Retinal pigment epithelial cell (primary cell): ENCODE results near the gene ZNF599.

Experiments used
- DNase-seq: peaks from one replicate; pipeline ENCODE4 v3.0.0-alpha.2; 2010; ENCODE audit warnings: low read depth
- H3K4me3 ChIP-seq: 2 replicates; pipeline ENCODE4 v1.5.1; 2011; ENCODE audit warnings: mild to moderate bottlenecking, low read length, control low read depth, moderate library complexity
- CTCF ChIP-seq: conservative IDR thresholded peaks from 2 replicates; pipeline ENCODE4 v1.5.1; 2011; ENCODE audit warnings: low read depth, low read length, control low read depth, inconsistent platforms

ZNF599 gene

GRCh38 chr19:34744896-34745690 is 27.9 kb downstream of the ZNF599 start:
- no peak for DNase-seq
- H3K4me3 ChIP-seq: no peak overlapping the region
- no peak for TF ChIP-seq CTCF

- DNase-seq: peak; percentile 64
- peak overlapping the region; percentile 85 for H3K4me3 ChIP-seq
- TF ChIP-seq CTCF: no peak
Observed at GRCh38 chr19:34734537-34735103, 38.4 kb downstream of the ZNF599 start.

- DNase-seq: peak; percentile 63
- no peak for TF ChIP-seq CTCF
- H3K4me3 ChIP-seq: peak within 1 kb of the TSS; percentile 85
Observed at GRCh38 chr19:34733746-34734536, 39.1 kb downstream of the ZNF599 start, which contains the start of gene ZNF181. TSS of gene ZNF181 (plus strand) at chr19:34734243. CDS start at chr19:34735038, 795 bp downstream.

GRCh38 chr19:34733266-34733745 is 39.7 kb downstream of the ZNF599 start:
- TF ChIP-seq CTCF: no peak
- H3K4me3 ChIP-seq: peak overlapping the region; percentile 85
- DNase-seq: no peak

- peak overlapping the region; percentile 85 for H3K4me3 ChIP-seq
- DNase-seq: no peak
- no peak for TF ChIP-seq CTCF
Observed at GRCh38 chr19:34732612-34733211, 40.3 kb downstream of the ZNF599 start.

GRCh38 chr19:34731964-34732363 is 41.1 kb downstream of the ZNF599 start:
- no peak overlapping the region for H3K4me3 ChIP-seq
- DNase-seq: no peak
- TF ChIP-seq CTCF: no peak
